Cardiac muscle cell (in vitro differentiated cells and primary cell): Measurements from ENCODE around the gene TRIO. TPM values are rescaled to one million over a fixed set of nuclear protein-coding genes. Genes with fewer than 3 reads are reported as not detected.

Experiments used
- DNase-seq, 2 donors: peaks; one replicate each; pipeline versions ENCODE4 v3.0.0 to v3.0.0-alpha.2; 2010 to 2017; ENCODE audit warnings: low read depth in 1 of 2, low spot score in 1 of 2
- H3K27ac ChIP-seq: fragments of 200-600 bp; sonication (generic); 2 replicates; pipeline ENCODE4 v1.5.1; 2016
- H3K27me3 ChIP-seq: fragments of 200-600 bp; sonication (generic); 2 replicates; pipeline ENCODE4 v1.6.0; 2016; ENCODE audit warnings: control low read depth
- H3K36me3 ChIP-seq: fragments of 200-600 bp; sonication (generic); 2 replicates; pipeline ENCODE4 v1.5.1; 2016; ENCODE audit warnings: control low read depth
- H3K4me1 ChIP-seq: fragments of 200-600 bp; sonication (generic); 2 replicates; pipeline ENCODE4 v1.8.1; 2017; ENCODE audit warnings: low read depth, mild to moderate bottlenecking, mixed run types
- H3K4me3 ChIP-seq: fragments of 200-600 bp; sonication (generic); 2 replicates; pipeline ENCODE4 v1.5.1; 2016; ENCODE audit warnings: mild to moderate bottlenecking
- H3K9me3 ChIP-seq: fragments of 200-600 bp; sonication (generic); 2 replicates; pipeline ENCODE4 v1.5.1; 2017; ENCODE audit warnings: low read depth, mild to moderate bottlenecking, control low read depth
- polyA plus RNA-seq: library from polyadenylated mRNA; unstranded; fragments of >200 nt; fragmentation: Nextera tagmentation; extraction: Ambion mirVana; gene quantifications from 2 replicates; pipeline ENCODE4 v1.2.1, GENCODE V29; 2016
- total RNA-seq: library from RNA; depleted of rRNA; stranded (reverse); fragments of >200 nt; gene quantifications from 2 replicates; pipeline ENCODE4 v1.2.3, GENCODE V29; 2016
- TF ChIP-seq, protein P1 (sequence below): IDR thresholded peaks from 2 replicates; pipeline ENCODE4 v1.5.1; 2012; ENCODE audit warnings: low read depth, mild to moderate bottlenecking, low read length

TRIO gene
- total and polyA plus RNA-seq, 2 experiments from 2014 or later = 15.5 to 104 TPM

DNA sequence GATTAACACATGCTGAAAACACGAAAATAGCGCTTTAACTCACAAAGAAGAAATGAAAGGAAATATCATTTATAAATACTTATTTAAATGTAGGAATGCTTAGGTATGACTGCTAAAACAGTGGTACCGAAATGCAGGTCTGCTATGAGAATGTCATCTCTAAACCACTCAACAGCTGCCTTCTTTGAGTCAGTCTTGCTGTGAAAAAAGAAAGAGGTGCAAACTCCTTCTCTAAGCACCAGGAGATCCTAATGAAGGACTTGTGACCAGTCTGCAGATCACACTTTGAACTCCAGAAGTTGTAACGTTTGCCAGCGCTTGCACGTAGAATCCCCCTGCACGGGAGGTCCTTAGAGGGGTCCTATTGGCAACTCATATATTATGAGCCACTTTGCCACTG, 86.6 kb downstream of the TRIO start:
- no peaks in the 10 kb centered on the region for H3K36me3 ChIP-seq
- no peak for DNase-seq
- no peak overlapping the region for H3K4me3 ChIP-seq
- no peak overlapping the region for H3K27ac ChIP-seq
- H3K4me1 ChIP-seq = peaks cover 11% of the 10 kb centered on the region
- H3K27me3 ChIP-seq = no peaks in the 10 kb centered on the region
- TF ChIP-seq, protein P1, sequence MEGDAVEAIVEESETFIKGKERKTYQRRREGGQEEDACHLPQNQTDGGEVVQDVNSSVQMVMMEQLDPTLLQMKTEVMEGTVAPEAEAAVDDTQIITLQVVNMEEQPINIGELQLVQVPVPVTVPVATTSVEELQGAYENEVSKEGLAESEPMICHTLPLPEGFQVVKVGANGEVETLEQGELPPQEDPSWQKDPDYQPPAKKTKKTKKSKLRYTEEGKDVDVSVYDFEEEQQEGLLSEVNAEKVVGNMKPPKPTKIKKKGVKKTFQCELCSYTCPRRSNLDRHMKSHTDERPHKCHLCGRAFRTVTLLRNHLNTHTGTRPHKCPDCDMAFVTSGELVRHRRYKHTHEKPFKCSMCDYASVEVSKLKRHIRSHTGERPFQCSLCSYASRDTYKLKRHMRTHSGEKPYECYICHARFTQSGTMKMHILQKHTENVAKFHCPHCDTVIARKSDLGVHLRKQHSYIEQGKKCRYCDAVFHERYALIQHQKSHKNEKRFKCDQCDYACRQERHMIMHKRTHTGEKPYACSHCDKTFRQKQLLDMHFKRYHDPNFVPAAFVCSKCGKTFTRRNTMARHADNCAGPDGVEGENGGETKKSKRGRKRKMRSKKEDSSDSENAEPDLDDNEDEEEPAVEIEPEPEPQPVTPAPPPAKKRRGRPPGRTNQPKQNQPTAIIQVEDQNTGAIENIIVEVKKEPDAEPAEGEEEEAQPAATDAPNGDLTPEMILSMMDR = no peak
- no peaks in the 10 kb centered on the region for H3K9me3 ChIP-seq

DNA sequence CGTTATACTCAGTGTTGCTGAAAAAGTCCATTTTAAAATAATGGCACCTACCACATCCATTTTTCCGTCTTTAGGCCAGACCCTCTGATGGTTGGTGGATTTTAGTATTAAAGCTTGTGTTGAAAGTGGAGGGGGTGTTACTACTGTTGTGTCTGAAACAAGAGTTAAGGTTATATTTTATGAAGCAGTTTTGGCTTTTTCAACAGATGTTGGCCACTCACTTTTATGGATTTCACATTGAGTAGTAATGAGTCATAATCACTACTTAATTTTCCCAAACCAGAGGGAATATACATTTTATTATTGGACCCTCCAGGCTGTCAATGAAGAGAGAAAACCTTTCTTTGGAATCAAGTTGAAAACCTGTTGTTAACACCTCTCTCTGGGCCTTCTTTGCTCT, 88.0 kb downstream of the TRIO start:
- no peaks in the 10 kb centered on the region for H3K36me3 ChIP-seq
- no peak overlapping the region for H3K4me3 ChIP-seq
- TF ChIP-seq, protein P1 = no peak
- no peak overlapping the region for H3K27ac ChIP-seq
- peaks cover 11% of the 10 kb centered on the region for H3K4me1 ChIP-seq
- no peak for DNase-seq
- no peaks in the 10 kb centered on the region for H3K9me3 ChIP-seq
- no peaks in the 10 kb centered on the region for H3K27me3 ChIP-seq

DNA sequence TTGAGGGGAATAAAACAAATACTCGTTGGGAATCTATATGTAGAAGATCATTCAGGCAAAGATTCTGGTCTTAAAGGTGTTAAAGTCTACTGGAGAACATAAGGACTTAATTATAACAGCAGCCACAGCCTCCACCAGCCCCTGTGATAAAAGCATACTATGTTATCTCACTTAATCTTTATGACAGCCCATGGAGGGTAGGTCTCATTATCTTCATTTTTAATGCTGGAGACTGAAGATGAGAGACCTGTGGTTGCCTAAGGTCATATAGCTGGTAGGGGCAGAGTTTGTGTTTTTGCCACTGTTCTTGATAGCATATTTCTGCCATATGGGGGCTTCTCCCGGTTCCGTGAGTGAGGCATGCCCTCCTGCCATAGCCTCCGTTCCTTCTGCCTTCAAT, 88.7 kb downstream of the TRIO start:
- H3K4me1 ChIP-seq = peaks cover 14% of the 10 kb centered on the region
- H3K27ac ChIP-seq = no peak overlapping the region
- no peaks in the 10 kb centered on the region for H3K27me3 ChIP-seq
- H3K36me3 ChIP-seq = no peaks in the 10 kb centered on the region
- TF ChIP-seq, protein P1 = no peak
- no peak for DNase-seq
- H3K4me3 ChIP-seq = no peak overlapping the region
- no peaks in the 10 kb centered on the region for H3K9me3 ChIP-seq

DNA sequence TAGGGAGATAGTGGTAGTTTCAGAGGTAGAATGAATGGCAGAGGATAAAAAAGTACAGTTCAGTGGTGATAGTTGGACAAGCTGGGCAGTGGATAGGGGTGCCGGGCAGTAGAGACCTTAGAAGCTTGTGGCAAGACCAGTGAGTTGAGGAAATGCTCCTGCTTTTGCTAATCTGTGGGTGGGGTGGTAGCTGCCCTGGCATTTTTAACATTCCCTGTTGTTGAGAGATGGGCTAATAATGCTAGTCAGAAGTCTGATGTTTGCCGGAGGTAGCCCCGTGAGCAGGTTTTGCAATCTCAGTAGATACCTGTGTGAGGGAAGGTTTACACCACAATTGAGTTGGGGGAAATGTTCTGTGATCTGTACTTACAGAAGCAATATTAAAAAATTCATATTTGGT, 91.1 kb downstream of the TRIO start:
- Histone ChIP-seq H3K4me1 (peaks cover 17% of the 10 kb centered on the region), H3K9me3 (no peaks in the 10 kb centered on the region), H3K36me3 (no peaks in the 10 kb centered on the region), H3K4me3 (no peak overlapping the region), H3K27ac (no peak overlapping the region), H3K27me3 (no peaks in the 10 kb centered on the region)
- DNase-seq = peak in 1 of 2 donors; percentile 20
- TF ChIP-seq, protein P1 = no peak

DNA sequence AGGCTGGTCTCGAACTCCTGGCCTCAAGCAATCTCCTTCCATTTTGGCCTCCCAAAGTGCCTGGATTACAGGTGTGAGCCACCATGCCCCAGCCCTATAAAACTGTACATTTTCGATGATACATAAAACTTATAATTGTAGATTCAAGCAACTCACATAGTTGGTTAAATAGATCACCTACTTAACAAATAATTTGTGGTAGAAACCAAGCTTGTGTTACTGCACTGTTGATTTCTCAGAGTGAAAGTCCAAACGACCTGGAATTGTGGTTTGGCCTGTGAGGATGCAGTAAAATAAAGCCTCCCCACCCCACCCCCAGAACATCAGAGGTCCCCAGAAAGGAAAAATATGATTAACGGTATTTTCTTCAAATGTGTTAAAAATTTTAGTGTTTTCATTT, 92.7 kb downstream of the TRIO start:
- no peaks in the 10 kb centered on the region for H3K9me3 ChIP-seq
- H3K36me3 ChIP-seq = no peaks in the 10 kb centered on the region
- H3K27ac ChIP-seq = no peak overlapping the region
- peaks cover 6% of the 10 kb centered on the region for H3K4me1 ChIP-seq
- no peak for DNase-seq
- H3K27me3 ChIP-seq = no peaks in the 10 kb centered on the region
- no peak overlapping the region for H3K4me3 ChIP-seq
- TF ChIP-seq, protein P1 = no peak

DNA sequence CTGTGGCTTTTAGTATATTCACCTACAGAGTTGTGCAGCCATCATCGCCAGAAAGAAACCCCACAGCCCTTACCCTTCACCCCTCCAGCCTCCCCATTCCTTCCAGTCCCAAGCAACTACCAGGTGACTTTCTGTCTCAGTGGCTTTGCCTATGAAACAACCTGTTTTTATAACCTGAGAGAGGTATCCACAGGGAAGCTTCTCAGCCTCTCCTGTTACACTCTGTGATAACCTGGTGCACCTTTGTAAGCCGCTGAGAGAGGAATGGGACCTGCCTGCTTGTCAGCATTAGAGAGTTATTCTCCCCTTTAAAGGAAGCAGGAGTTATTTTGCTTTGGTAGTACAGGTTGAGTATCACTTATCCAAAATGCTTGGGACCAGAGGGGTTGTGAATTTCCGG, 93.6 kb downstream of the TRIO start:
- H3K36me3 ChIP-seq = no peaks in the 10 kb centered on the region
- H3K4me3 ChIP-seq = no peak overlapping the region
- TF ChIP-seq, protein P1 = no peak
- no peak for DNase-seq
- peaks cover 12% of the 10 kb centered on the region for H3K4me1 ChIP-seq
- H3K27me3 ChIP-seq = no peaks in the 10 kb centered on the region
- no peak overlapping the region for H3K27ac ChIP-seq
- no peaks in the 10 kb centered on the region for H3K9me3 ChIP-seq
